HG03025 (cell line): Measurements from ENCODE around the gene PEX11B.
"Not testable (repeated sequence)": the region's sequence is repeated elsewhere in the genome, so short reads cannot be mapped to it uniquely, and the experiment has no call there.

Source experiments
- ATAC-seq: cut with Tn5 transposase; IDR thresholded peaks from one replicate; pipeline ENCODE4 v1.9.1; 2021; ENCODE audit warnings: mild to moderate bottlenecking, moderate library complexity; ENCODE audit not compliant: unreplicated experiment, low FRiP score

The PEX11B gene

DNA sequence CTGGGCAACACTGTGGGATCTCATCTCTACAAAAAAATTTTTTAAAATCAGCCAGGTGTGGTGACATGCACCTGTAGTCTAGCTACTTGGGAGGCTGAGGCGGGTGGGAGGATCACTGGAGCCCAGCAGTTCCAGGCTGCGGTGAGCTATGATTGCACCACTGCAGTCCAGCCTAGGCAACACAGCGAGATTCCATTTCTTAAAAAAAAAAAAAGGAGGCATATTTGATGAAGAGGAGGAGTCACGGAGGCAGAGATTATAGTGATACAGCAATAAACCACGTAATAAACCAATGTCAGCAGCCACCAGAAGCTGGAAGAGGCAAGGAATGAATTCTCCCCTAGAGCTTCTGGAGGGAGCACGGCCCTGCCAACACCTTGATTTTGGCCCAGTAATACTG, 35.3 kb upstream of the PEX11B start:
- no peak for ATAC-seq

DNA sequence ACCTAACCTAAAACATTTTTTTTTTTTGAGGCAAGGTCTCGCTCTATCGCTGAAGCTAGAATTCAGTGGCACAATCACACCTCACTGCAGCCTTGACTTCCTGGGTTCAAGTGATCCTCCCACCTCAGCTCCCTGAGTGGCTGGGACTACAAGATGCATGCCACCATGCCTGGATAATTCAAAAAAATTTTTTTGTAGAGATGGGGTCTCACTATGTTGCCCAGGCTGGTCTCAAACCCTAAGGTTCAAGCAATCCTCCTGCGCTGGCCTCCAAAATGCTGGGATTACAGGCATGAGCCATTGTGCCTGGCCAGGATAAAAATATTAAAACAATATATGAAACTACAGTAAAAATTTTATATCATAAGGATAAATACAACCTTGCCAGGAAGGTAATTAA, 34.4 kb upstream of the PEX11B start:
- ATAC-seq, result no peak

- no peak for ATAC-seq
These were observed 33.0 kb upstream of the PEX11B start for GRCh38 chr1:145951526-145951925.

DNA sequence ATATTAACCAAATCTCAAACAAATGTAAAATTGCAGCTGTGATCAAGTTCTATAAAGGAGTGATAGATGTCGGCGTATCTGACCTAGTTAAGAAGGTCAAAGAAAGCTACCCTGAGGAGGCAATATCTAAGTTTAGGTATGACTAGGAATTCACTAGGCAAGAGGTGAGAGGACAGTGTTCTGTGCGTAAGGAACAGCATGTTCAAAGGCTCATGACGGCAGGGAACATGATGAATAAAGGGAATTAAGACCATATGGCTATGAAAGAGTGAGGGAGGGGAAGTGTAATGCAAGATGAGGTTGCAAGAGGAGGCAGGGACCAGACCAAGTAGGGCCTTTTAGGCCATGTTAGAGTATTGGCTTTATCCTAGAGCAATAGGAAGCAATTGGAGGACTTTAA, 30.7 kb upstream of the PEX11B start:
- no peak for ATAC-seq

DNA sequence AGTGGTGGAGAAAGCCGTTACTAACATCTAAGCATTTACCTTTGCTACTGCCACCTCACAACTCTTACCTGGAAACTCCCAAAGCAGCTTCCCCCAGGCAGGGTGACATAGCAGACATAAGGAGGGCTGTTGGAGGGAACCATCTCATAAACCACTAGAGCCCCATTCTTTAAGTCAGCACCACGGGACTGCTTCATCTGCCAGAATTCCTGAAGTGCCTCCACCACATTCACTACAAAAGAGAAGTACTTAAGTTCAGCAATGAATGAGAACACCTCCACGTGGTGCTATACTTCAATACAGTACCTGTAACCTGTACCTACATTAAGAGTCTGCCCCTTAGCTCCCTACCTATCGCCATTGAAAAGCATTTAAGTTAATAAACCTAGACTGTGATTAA, 29.0 kb upstream of the PEX11B start:
- ATAC-seq, result no peak

DNA sequence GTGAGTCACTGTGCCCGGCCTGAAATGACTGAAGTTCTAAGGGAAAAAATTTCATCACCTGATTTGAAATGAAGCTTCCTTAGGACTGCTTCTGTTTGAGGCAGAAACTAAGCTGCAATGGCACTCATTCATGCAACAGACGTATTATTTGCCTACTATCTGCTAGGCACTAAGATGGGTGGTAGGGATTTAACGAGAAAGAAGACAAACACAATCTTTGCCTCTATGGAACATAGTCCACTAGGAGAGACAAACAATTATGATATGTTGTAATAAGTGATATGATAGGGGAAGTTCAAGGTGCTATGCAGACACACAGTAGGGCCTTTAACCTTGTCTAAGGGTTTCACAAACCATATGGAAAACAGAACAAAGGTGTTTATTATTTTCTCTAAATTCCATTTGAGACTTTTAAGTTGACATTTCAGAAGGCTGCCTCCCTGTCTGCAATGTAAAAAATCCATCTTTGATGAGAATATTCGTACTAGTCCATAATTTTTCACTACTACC, 28.0 kb upstream of the PEX11B start:
- no peak for ATAC-seq

- no peak for ATAC-seq
These were observed 26.0 kb upstream of the PEX11B start for GRCh38 chr1:145944532-145944931.

GRCh38 chr1:145942871-145943270, 24.4 kb upstream of the PEX11B start:
- ATAC-seq, result no peak

- ATAC-seq, result no peak
These were observed 23.9 kb upstream of the PEX11B start for GRCh38 chr1:145942405-145942804.

DNA sequence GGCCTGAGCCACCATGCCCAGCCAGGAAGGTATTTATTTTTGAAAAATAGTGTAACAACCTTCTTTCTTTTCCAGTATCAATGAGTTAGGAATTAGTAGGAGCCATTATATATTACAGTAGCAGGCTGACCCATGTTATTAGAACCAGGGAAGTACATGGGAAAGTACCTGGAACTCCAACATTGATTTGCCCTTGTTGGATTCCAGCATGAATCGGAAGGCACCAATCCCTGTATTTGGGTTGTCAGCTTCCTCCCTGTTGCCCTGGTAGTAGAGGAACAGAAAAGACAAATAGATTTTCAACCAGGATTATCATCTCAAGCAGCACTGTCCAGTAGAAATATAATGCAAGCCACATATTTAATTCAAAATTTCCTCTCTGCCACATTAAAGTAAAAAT, 18.9 kb upstream of the PEX11B start:
- ATAC-seq, result no peak

DNA sequence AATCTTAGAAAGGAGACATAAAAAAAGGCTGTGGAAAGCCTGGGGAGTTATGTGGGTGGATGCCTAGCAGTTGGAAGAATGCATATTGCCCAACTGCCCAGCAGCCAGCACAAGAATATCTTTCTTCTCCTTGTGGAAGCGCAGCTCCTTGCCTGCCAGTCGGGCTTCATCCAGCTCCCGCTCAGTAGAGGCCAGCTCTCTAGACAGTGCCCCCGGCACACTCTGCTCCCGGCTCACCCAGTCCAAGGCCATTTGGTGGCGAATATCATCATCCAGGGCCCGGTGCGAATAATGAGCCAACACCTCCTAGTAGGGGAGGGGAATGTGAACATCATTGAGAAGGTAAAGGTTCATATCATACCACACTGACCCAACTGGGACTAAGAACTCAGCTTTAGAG, 17.7 kb upstream of the PEX11B start:
- no peak for ATAC-seq

DNA sequence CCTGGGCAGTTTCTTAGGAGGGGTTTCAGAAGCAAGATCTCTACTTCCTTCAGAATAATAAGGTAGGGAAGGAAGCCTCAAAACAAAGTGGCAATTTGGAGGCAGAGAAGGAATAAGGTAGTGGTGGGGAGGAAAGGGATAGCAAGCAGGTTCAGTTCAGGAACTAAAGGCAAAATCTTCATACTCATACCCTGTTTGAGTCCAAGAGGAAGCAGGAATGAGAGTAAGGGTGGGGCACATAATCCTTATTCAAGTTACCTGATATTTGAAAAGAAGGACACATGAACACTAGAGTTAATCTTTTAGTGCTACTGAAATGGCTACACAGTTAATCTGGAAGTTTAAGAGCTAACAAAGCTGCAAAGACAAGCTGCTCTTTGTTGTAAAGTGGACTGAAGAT, 17.2 kb upstream of the PEX11B start:
- no peak for ATAC-seq

- ATAC-seq, result not testable (repeated sequence)
These were observed 14.0 kb upstream of the PEX11B start for GRCh38 chr1:145932522-145933009.

GRCh38 chr1:145927916-145928643, 9.6 kb upstream of the PEX11B start:
- ATAC-seq, result no peak

DNA sequence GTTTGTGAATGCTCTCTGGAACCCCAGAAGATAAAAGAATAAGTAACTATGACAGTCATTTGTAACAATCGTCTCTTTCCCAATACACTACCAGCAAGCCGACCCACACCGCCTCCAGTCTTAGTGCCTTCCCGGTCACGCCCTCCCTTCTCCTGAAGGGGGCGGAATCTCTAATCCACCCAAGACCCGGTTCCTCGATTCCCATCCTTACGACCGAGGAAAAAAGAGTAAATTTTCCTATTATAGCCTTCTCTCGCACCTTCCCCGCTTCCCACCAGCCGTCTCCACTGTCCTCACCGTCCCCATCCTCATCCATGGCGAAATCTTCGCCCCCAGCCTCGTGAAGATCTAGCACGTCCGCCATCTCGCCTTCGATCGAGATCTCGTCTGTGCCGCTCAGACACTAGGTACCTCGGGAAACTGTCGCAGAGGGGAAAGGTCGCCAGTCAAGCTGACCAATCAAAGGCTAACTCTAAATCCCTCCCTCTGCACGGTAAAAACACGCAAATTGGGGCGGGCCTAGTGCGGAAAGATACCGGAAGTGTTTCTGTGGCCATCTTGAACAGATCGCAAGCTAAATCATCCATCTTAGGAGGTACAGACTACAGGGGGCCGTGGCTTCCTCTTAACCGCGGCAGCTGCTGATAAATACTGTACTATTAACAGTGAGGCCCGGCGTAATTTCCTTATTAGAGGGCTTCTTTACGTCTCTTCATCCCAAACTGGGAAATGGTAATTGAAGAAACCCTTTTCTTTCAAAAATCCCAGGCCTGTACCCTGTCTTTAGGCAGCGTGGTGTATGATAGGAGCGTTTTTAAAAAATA, 8.8 kb upstream of the PEX11B start, which contains the start of gene RBM8A:
TSS of gene RBM8A (minus strand) at position 422 of the 824 bp plus-strand sequence. CDS start at position 364, 58 bp downstream.
- peak; percentile 88 for ATAC-seq

- ATAC-seq, result no peak
These were observed 8.2 kb upstream of the PEX11B start for GRCh38 chr1:145926686-145927062.

DNA sequence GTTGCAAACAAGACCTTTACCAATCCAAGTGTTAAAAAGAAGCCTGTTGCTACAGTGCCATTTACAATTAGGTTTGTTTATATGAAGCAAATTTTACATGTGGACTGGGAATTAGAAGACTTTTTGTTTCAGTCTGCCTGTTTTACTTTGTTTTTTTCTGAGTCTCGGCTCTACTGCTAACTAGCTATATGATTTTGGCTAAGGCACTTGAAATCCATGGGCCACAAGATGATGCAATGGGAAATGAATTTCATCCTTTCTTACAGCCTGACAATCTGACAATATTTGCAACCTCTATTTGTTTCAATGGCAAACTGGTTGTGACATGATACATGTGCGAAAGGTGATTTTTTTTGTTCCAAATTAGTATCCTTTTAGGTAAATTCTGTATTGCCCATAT, 3.7 kb upstream of the PEX11B start:
- ATAC-seq, result no peak

GRCh38 chr1:145920297-145920696, 1.8 kb upstream of the PEX11B start:
- not testable (repeated sequence) for ATAC-seq

- ATAC-seq, result no peak
These were observed 749 bp upstream of the PEX11B start for GRCh38 chr1:145918992-145919939.

DNA sequence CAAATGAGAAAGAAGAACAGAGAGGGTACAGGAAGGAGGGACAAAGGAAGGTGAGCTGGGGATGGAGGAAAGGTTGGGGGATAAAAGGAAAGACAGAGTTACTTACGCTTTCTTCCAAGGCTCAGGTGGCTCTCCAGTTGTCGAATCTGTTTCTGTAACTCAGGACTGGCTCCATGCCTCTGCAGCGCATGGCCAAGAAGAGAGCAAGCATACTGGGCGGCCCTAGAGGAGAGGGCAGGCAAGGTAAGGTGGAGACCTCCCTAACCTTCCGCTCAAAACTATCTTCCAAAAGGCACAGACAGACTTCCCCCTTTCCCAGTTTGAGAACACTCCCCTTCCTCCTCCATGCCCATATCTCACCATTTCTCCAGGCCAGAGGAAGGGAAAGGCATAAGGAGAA, 922 bp downstream of the PEX11B start:
- ATAC-seq, result no peak
